PFSK-1 (cell line): ENCODE measurements around the gene SLC38A9.

Experiments used
- FOXP2 ChIP-seq: optimal IDR thresholded peaks from 2 replicates; pipeline ENCODE3; 2011; ENCODE audit warnings: borderline replicate concordance, control low read depth, inconsistent platforms; ENCODE audit not compliant: insufficient read depth; ENCODE audit errors: extremely low read length, extremely low read depth
- POLR2AphosphoS5 ChIP-seq: IDR thresholded peaks from 2 replicates; pipeline ENCODE4 v1.6.1; 2012; ENCODE audit warnings: low read depth, mild to moderate bottlenecking, control low read depth, low read length, moderate library complexity
- REST ChIP-seq, 2 experiments: IDR thresholded peaks; 2 replicates each; pipeline versions ENCODE4 v1.6.1 to v1.8.0; 2011 to 2012; ENCODE audit warnings: low read depth in 2 of 2, low read length in 2 of 2, control low read depth in 1 of 2, inconsistent platforms in 1 of 2, mild to moderate bottlenecking in 1 of 2, moderate library complexity in 1 of 2; ENCODE audit not compliant: insufficient read depth in 1 of 2
- SIN3A ChIP-seq: IDR thresholded peaks from 2 replicates; pipeline ENCODE4 v1.6.1; 2012; ENCODE audit warnings: mild to moderate bottlenecking, low read length, moderate library complexity, borderline replicate concordance; ENCODE audit not compliant: insufficient read depth
- TAF1 ChIP-seq: IDR thresholded peaks from 2 replicates; pipeline ENCODE4 v1.6.1; 2012; ENCODE audit warnings: low read length, control low read depth, borderline replicate concordance; ENCODE audit not compliant: insufficient read depth

DNA sequence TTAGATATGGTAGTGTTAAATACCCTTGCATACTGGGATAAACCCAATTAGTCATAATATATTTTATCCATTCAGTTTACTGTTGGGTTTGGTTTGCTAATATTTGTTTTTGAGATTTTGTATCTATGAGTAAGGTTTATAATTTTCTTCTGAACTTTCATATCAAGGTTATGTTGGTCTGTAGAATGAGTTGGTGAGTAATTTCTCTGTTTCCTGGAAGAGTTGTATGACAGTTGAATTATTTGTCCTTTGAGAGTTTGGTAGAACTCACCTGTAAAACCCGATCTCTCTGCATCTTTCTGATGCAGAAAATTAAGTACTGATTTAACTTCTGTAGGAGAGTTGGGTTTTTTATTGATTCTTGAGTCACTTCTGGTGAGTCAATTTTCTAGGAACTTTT, 46.1 kb upstream of the SLC38A9 start:
- no peak for TF ChIP-seq TAF1
- TF ChIP-seq REST (IDR thresholded peaks at IDR 0.05; ENCODE audit: insufficient read depth in 1 of 2, low read depth in 2 of 2, low read length in 2 of 2) = no peak
- no peak for TF ChIP-seq SIN3A
- no peak for TF ChIP-seq POLR2AphosphoS5
- no peak for TF ChIP-seq FOXP2
